ENCODE data around the gene OPRM1.

GRCh38 chr6:154056536-154056935 is 17.5 kb downstream of the OPRM1 start:
- TF ChIP-seq CTCF (IDR thresholded peaks at IDR 0.05), result no peak
- no peak for TF ChIP-seq POLR2A (IDR thresholded peaks at IDR 0.05)

All from Peyer's patch (tissue), 4 donors.